Activated naive CD4-positive, alpha-beta T cell treated with anti-CD3 and anti-CD28 coated beads, Interleukin-2, amount 50 U/mL, for 24 hours (primary cell): ENCODE data around the gene PSD2.
"Not testable (repeated sequence)": the region's sequence is repeated elsewhere in the genome, so short reads cannot be mapped to it uniquely, and the experiment has no call there.

ENCODE experiments used
- H3K27ac Mint-ChIP-seq: one replicate; pipeline ENCODE4 v1.8.0; 2021; ENCODE audit warnings: mild to moderate bottlenecking, mixed read lengths
- H3K27me3 Mint-ChIP-seq: one replicate; pipeline ENCODE4 v1.8.0; 2021; ENCODE audit warnings: mixed read lengths
- H3K36me3 Mint-ChIP-seq: one replicate; pipeline ENCODE4 v1.8.0; 2021; ENCODE audit warnings: mixed read lengths
- H3K4me1 Mint-ChIP-seq: one replicate; pipeline ENCODE4 v1.8.0; 2021; ENCODE audit warnings: mixed read lengths
- H3K4me3 Mint-ChIP-seq: one replicate; pipeline ENCODE4 v1.8.0; 2021; ENCODE audit warnings: mild to moderate bottlenecking, mixed read lengths
- H3K9me3 Mint-ChIP-seq: one replicate; pipeline ENCODE4 v1.8.0; 2021; ENCODE audit warnings: mixed read lengths

Gene PSD2

GRCh38 chr5:139772927-139773690 is 22.5 kb upstream of the PSD2 start:
- Mint-ChIP-seq H3K27ac (no peak overlapping the region), H3K9me3 (no peaks in the 10 kb centered on the region), H3K4me3 (no peak overlapping the region), H3K4me1 (peaks cover 6% of the 10 kb centered on the region), H3K36me3 (peaks cover 2% of the 10 kb centered on the region), H3K27me3 (peaks cover 2% of the 10 kb centered on the region)

GRCh38 chr5:139774980-139775661 is 20.5 kb upstream of the PSD2 start:
- Mint-ChIP-seq H3K4me3 (peak overlapping the region; percentile 33), H3K27ac (no peak overlapping the region), H3K4me1 (peaks cover 6% of the 10 kb centered on the region), H3K9me3 (no peaks in the 10 kb centered on the region), H3K36me3 (peaks cover 2% of the 10 kb centered on the region), H3K27me3 (peaks cover 2% of the 10 kb centered on the region)

- Mint-ChIP-seq H3K27me3 (peaks cover 2% of the 10 kb centered on the region), H3K9me3 (no peaks in the 10 kb centered on the region), H3K4me1 (peaks cover 6% of the 10 kb centered on the region), H3K27ac (no peak overlapping the region), H3K4me3 (no peak overlapping the region), H3K36me3 (peaks cover 2% of the 10 kb centered on the region)
Measured at GRCh38 chr5:139775872-139776271, 19.7 kb upstream of the PSD2 start.

- Mint-ChIP-seq H3K9me3 (no peaks in the 10 kb centered on the region), H3K27ac (no peak overlapping the region), H3K4me1 (peaks cover 6% of the 10 kb centered on the region), H3K36me3 (peaks cover 2% of the 10 kb centered on the region), H3K4me3 (no peak overlapping the region), H3K27me3 (peaks cover 2% of the 10 kb centered on the region)
Measured at GRCh38 chr5:139776861-139777260, 18.7 kb upstream of the PSD2 start.

- H3K4me3 Mint-ChIP-seq, result no peak overlapping the region
- no peaks in the 10 kb centered on the region for H3K9me3 Mint-ChIP-seq
- H3K27me3 Mint-ChIP-seq, result peaks cover 7% of the 10 kb centered on the region
Measured at GRCh38 chr5:139783436-139783965, 12.1 kb upstream of the PSD2 start.

GRCh38 chr5:139784488-139784887 is 11.1 kb upstream of the PSD2 start:
- H3K27ac Mint-ChIP-seq, result no peak overlapping the region
- H3K4me3 Mint-ChIP-seq, result no peak overlapping the region
- H3K36me3 Mint-ChIP-seq, result no peaks in the 10 kb centered on the region
- H3K4me1 Mint-ChIP-seq, result peaks cover 7% of the 10 kb centered on the region
- H3K27me3 Mint-ChIP-seq, result peaks cover 8% of the 10 kb centered on the region
- H3K9me3 Mint-ChIP-seq, result no peaks in the 10 kb centered on the region

More at GRCh38 chr5:139783436-139783965, 12.1 kb upstream of the PSD2 start:
- Mint-ChIP-seq H3K27ac (no peak overlapping the region), H3K4me1 (peaks cover 3% of the 10 kb centered on the region), H3K36me3 (no peaks in the 10 kb centered on the region)

GRCh38 chr5:139787257-139787567 is 8.4 kb upstream of the PSD2 start:
- Mint-ChIP-seq H3K9me3 (no peaks in the 10 kb centered on the region), H3K36me3 (no peaks in the 10 kb centered on the region), H3K27ac (no peak overlapping the region), H3K4me1 (peaks cover 7% of the 10 kb centered on the region), H3K27me3 (peaks cover 8% of the 10 kb centered on the region), H3K4me3 (peak overlapping the region; percentile 82)

- peaks cover 7% of the 10 kb centered on the region for H3K4me1 Mint-ChIP-seq
- no peaks in the 10 kb centered on the region for H3K9me3 Mint-ChIP-seq
- peak overlapping the region; percentile 82 for H3K4me3 Mint-ChIP-seq
- no peaks in the 10 kb centered on the region for H3K36me3 Mint-ChIP-seq
- H3K27ac Mint-ChIP-seq, result no peak overlapping the region
- H3K27me3 Mint-ChIP-seq, result peaks cover 9% of the 10 kb centered on the region
Measured at GRCh38 chr5:139787568-139788293, 7.9 kb upstream of the PSD2 start.

- H3K27ac Mint-ChIP-seq, result no peak overlapping the region
- no peaks in the 10 kb centered on the region for H3K36me3 Mint-ChIP-seq
- peak overlapping the region; percentile 45 for H3K4me3 Mint-ChIP-seq
- H3K27me3 Mint-ChIP-seq, result peaks cover 11% of the 10 kb centered on the region
- H3K4me1 Mint-ChIP-seq, result peaks cover 7% of the 10 kb centered on the region
- H3K9me3 Mint-ChIP-seq, result no peaks in the 10 kb centered on the region
Measured at GRCh38 chr5:139788294-139788910, 7.2 kb upstream of the PSD2 start.

GRCh38 chr5:139789116-139789844 is 6.3 kb upstream of the PSD2 start:
- no peak overlapping the region for H3K27ac Mint-ChIP-seq
- H3K36me3 Mint-ChIP-seq, result no peaks in the 10 kb centered on the region
- no peaks in the 10 kb centered on the region for H3K9me3 Mint-ChIP-seq
- H3K4me1 Mint-ChIP-seq, result peaks cover 7% of the 10 kb centered on the region
- H3K27me3 Mint-ChIP-seq, result peaks cover 12% of the 10 kb centered on the region
- peak overlapping the region; percentile 45 for H3K4me3 Mint-ChIP-seq

- no peak overlapping the region for H3K27ac Mint-ChIP-seq
- H3K4me1 Mint-ChIP-seq, result peaks cover 7% of the 10 kb centered on the region
- no peaks in the 10 kb centered on the region for H3K9me3 Mint-ChIP-seq
- H3K27me3 Mint-ChIP-seq, result peaks cover 14% of the 10 kb centered on the region
- H3K4me3 Mint-ChIP-seq, result no peak overlapping the region
- H3K36me3 Mint-ChIP-seq, result no peaks in the 10 kb centered on the region
Measured at GRCh38 chr5:139789845-139790189, 5.8 kb upstream of the PSD2 start.

- Mint-ChIP-seq H3K27me3 (peaks cover 19% of the 10 kb centered on the region), H3K4me3 (no peak overlapping the region), H3K9me3 (no peaks in the 10 kb centered on the region), H3K36me3 (no peaks in the 10 kb centered on the region), H3K27ac (no peak overlapping the region), H3K4me1 (peaks cover 7% of the 10 kb centered on the region)
Measured at GRCh38 chr5:139792218-139792617, 3.4 kb upstream of the PSD2 start.

- H3K36me3 Mint-ChIP-seq, H3K4me1 Mint-ChIP-seq, H3K9me3 Mint-ChIP-seq, H3K4me3 Mint-ChIP-seq: not testable (repeated sequence)
- Mint-ChIP-seq H3K27ac (peak overlapping the region; percentile 51), H3K27me3 (peaks cover 23% of the 10 kb centered on the region)
Measured at GRCh38 chr5:139792655-139793054, 3.0 kb upstream of the PSD2 start.

GRCh38 chr5:139794067-139794846 is 1.4 kb upstream of the PSD2 start:
- H3K4me1 Mint-ChIP-seq, result no peaks in the 10 kb centered on the region
- peak overlapping the region; percentile 63 for H3K4me3 Mint-ChIP-seq
- H3K27me3 Mint-ChIP-seq, result peaks cover 29% of the 10 kb centered on the region
- no peak overlapping the region for H3K27ac Mint-ChIP-seq
- H3K36me3 Mint-ChIP-seq, result no peaks in the 10 kb centered on the region
- H3K9me3 Mint-ChIP-seq, result no peaks in the 10 kb centered on the region
